ENCODE data around the gene NUDCD3.

- TF ChIP-seq POLR2AphosphoS5 (IDR thresholded peaks at IDR 0.05; ENCODE audit: borderline replicate concordance, low read depth, low read length): no peak
- TF ChIP-seq EZH2 (IDR thresholded peaks at IDR 0.05): no peak
Observed at GRCh38 chr7:44379366-44380188, 110.9 kb downstream of the NUDCD3 start.
